ENCODE measurements around the gene TOR1B. TPM values are rescaled to one million over a fixed set of nuclear protein-coding genes. Genes with fewer than 3 reads are reported as not detected.
A peak's percentile ranks its signal among the peaks of the same experiment; 100 is the strongest.

The TOR1B gene
- total RNA-seq, 1 experiment from 2014 or later = 18.2 TPM

GRCh38 chr9:129835860-129836223 lies 32.9 kb downstream of the TOR1B start:
- no peak for DNase-seq
- Histone ChIP-seq H3K27me3 (ENCODE audit: control insufficient read depth, insufficient read depth, low read length) (no peaks in the 10 kb centered on the region), H3K4me3 (ENCODE audit: insufficient read depth, low read depth, low read length) (peak overlapping the region; percentile 82), H3K36me3 (replicated peaks; ENCODE audit: control insufficient read depth, insufficient read depth, low read length) (peaks cover 7% of the 10 kb centered on the region)

- Histone ChIP-seq H3K27me3 (ENCODE audit: control insufficient read depth, insufficient read depth, low read length) (no peaks in the 10 kb centered on the region), H3K36me3 (replicated peaks; ENCODE audit: control insufficient read depth, insufficient read depth, low read length) (peaks cover 7% of the 10 kb centered on the region), H3K4me3 (ENCODE audit: insufficient read depth, low read depth, low read length) (peak overlapping the region; percentile 82; the same call in 1 of the 2 replicates)
- peak; percentile 65 for DNase-seq
Observed at GRCh38 chr9:129836311-129837007, 33.5 kb downstream of the TOR1B start.

GRCh38 chr9:129838707-129839259 lies 35.8 kb downstream of the TOR1B start:
- no peak for DNase-seq

DNA sequence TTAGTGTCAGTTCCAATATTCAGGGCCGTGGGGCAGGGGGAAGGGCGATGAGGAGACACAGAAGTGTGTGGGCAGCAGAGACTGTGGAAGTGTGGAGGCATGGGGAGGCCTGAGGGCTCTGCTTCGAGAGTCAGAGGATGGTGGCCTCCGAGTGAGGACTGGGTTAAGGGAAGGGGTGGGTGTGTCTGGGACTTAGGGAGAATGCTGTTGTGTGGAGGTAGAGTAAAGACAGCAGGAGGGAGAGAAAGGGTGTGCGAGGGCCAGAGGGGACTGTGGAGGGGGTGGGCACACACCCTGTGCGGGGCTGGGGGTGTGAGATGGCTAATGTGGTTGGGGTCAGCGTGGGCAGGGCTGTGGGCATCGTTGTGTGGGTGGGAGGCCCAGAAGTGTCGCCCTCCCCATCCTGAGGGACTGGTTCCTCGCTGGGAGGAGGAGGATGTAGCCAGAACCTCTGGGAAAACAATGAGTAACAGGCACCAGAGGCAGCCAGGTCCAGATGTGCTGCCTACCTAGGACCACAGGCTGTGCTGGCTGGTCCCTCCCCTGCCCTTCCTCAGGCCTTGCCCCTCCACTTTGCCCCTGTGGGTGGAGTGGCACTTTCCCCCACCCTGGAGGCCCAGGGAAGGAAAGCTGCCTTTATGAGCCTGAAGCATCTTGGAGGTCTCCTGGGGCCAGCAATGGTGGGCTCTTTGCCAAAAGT lies 36.5 kb downstream of the TOR1B start:
- no peak overlapping the region for H3K4me3 ChIP-seq (ENCODE audit: insufficient read depth, low read depth, low read length)
- peak; percentile 47 for DNase-seq
- no peaks in the 10 kb centered on the region; the same call in 1 of the 2 replicates for H3K36me3 ChIP-seq (replicated peaks; ENCODE audit: control insufficient read depth, insufficient read depth, low read length)
- H3K27me3 ChIP-seq (ENCODE audit: control insufficient read depth, insufficient read depth, low read length) = no peaks in the 10 kb centered on the region

More at GRCh38 chr9:129838707-129839259, 35.8 kb downstream of the TOR1B start:
- H3K36me3 ChIP-seq (replicated peaks; ENCODE audit: control insufficient read depth, insufficient read depth, low read length) = no peaks in the 10 kb centered on the region; the same call in 1 of the 2 replicates
- H3K4me3 ChIP-seq (ENCODE audit: insufficient read depth, low read depth, low read length) = no peak overlapping the region
- no peaks in the 10 kb centered on the region for H3K27me3 ChIP-seq (ENCODE audit: control insufficient read depth, insufficient read depth, low read length)

- H3K4me3 ChIP-seq (ENCODE audit: insufficient read depth, low read depth, low read length) = no peak overlapping the region
- no peak for DNase-seq
- H3K27me3 ChIP-seq (ENCODE audit: control insufficient read depth, insufficient read depth, low read length) = no peaks in the 10 kb centered on the region
Observed at GRCh38 chr9:129840034-129840433, 37.0 kb downstream of the TOR1B start.

GRCh38 chr9:129841071-129841470 lies 38.1 kb downstream of the TOR1B start:
- no peaks in the 10 kb centered on the region; the same call in 1 of the 2 replicates for H3K36me3 ChIP-seq (replicated peaks; ENCODE audit: control insufficient read depth, insufficient read depth, low read length)
- DNase-seq = no peak
- no peak overlapping the region for H3K4me3 ChIP-seq (ENCODE audit: insufficient read depth, low read depth, low read length)
- no peaks in the 10 kb centered on the region for H3K27me3 ChIP-seq (ENCODE audit: control insufficient read depth, insufficient read depth, low read length)

More at GRCh38 chr9:129840034-129840433, 37.0 kb downstream of the TOR1B start:
- H3K36me3 ChIP-seq (replicated peaks; ENCODE audit: control insufficient read depth, insufficient read depth, low read length) = no peaks in the 10 kb centered on the region; the same call in 1 of the 2 replicates

GRCh38 chr9:129845373-129845772 lies 42.4 kb downstream of the TOR1B start:
- Histone ChIP-seq H3K36me3 (replicated peaks; ENCODE audit: control insufficient read depth, insufficient read depth, low read length) (no peaks in the 10 kb centered on the region), H3K27me3 (ENCODE audit: control insufficient read depth, insufficient read depth, low read length) (no peaks in the 10 kb centered on the region), H3K4me3 (ENCODE audit: insufficient read depth, low read depth, low read length) (no peak overlapping the region)
- DNase-seq = no peak

DNA sequence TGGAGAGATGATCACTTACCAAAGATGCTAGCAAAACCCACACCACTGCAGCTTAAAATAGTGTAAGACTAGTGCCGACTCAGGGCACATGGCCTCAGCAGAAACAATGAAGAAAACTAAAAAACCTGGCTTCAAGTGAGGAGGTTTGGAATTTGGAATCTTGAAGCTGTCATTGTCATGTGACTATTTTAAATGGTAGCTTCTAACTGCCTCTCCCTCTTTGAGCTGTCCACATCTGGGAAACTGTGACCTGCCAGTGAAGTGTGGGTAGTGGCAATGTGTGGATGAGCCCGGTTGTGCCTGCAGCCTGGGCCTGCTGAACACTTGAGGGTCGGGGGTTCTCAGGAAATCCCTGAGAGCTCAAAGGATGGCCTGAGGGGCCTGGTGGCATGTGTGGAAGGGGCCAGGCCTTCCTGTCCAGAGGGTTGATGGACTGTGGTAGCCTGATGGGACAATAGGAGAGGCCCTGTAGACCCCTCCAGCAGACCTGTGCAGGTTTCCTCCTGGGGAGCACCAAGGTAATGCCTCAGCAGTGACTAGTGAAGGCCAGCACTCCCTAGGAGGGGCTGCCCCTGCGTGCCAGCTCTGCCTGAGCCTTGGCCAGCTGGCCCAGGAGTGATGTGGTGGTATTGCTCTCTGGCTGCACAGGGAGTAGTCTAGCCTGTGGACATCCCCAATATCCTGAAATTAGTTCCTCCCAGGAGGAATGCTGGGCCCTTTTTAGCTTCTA lies 45.9 kb downstream of the TOR1B start:
- DNase-seq = no peak
- peaks cover 2% of the 10 kb centered on the region for H3K36me3 ChIP-seq (replicated peaks; ENCODE audit: control insufficient read depth, insufficient read depth, low read length)
- H3K27me3 ChIP-seq (ENCODE audit: control insufficient read depth, insufficient read depth, low read length) = no peaks in the 10 kb centered on the region
- H3K4me3 ChIP-seq (ENCODE audit: insufficient read depth, low read depth, low read length) = no peak overlapping the region

- Histone ChIP-seq H3K27me3 (ENCODE audit: control insufficient read depth, insufficient read depth, low read length) (no peaks in the 10 kb centered on the region), H3K4me3 (ENCODE audit: insufficient read depth, low read depth, low read length) (no peak overlapping the region), H3K36me3 (replicated peaks; ENCODE audit: control insufficient read depth, insufficient read depth, low read length) (peaks cover 2% of the 10 kb centered on the region)
- no peak for DNase-seq
Observed at GRCh38 chr9:129849901-129850300, 46.9 kb downstream of the TOR1B start.

- peaks cover 2% of the 10 kb centered on the region for H3K36me3 ChIP-seq (replicated peaks; ENCODE audit: control insufficient read depth, insufficient read depth, low read length)
- no peaks in the 10 kb centered on the region for H3K27me3 ChIP-seq (ENCODE audit: control insufficient read depth, insufficient read depth, low read length)
- H3K4me3 ChIP-seq (ENCODE audit: insufficient read depth, low read depth, low read length) = no peak overlapping the region
- no peak for DNase-seq
Observed at GRCh38 chr9:129850821-129851550, 48.0 kb downstream of the TOR1B start.

DNA sequence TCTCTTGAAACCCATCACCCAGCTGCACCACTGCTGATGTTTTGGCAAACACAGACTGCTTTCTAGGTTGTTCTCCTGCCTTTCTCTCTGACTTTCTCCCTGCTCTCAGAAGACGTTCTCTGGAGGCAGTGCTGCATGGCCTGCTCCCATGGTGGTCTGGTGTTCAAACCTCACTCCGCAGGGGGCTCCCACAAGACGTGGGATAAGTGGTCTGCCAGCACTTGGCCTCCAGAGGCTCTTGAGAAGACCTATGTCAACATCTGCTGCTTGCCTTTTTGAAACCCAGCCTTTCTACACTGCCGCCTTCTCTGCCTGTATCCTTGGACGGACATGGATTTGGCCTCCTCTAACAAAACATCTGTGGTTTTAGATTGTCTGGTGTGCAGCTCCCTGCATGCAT lies 48.8 kb downstream of the TOR1B start:
- Histone ChIP-seq H3K4me3 (ENCODE audit: insufficient read depth, low read depth, low read length) (no peak overlapping the region), H3K27me3 (ENCODE audit: control insufficient read depth, insufficient read depth, low read length) (no peaks in the 10 kb centered on the region), H3K36me3 (replicated peaks; ENCODE audit: control insufficient read depth, insufficient read depth, low read length) (peaks cover 2% of the 10 kb centered on the region)
- DNase-seq = no peak

- Histone ChIP-seq H3K36me3 (replicated peaks; ENCODE audit: control insufficient read depth, insufficient read depth, low read length) (peaks cover 2% of the 10 kb centered on the region), H3K4me3 (ENCODE audit: insufficient read depth, low read depth, low read length) (no peak overlapping the region), H3K27me3 (ENCODE audit: control insufficient read depth, insufficient read depth, low read length) (no peaks in the 10 kb centered on the region)
- DNase-seq = no peak
Observed at GRCh38 chr9:129852579-129852978, 49.6 kb downstream of the TOR1B start.

GRCh38 chr9:129853614-129854013 lies 50.6 kb downstream of the TOR1B start:
- Histone ChIP-seq H3K4me3 (ENCODE audit: insufficient read depth, low read depth, low read length) (no peak overlapping the region), H3K27me3 (ENCODE audit: control insufficient read depth, insufficient read depth, low read length) (no peaks in the 10 kb centered on the region), H3K36me3 (replicated peaks; ENCODE audit: control insufficient read depth, insufficient read depth, low read length) (peaks cover 4% of the 10 kb centered on the region)
- DNase-seq = no peak

DNA sequence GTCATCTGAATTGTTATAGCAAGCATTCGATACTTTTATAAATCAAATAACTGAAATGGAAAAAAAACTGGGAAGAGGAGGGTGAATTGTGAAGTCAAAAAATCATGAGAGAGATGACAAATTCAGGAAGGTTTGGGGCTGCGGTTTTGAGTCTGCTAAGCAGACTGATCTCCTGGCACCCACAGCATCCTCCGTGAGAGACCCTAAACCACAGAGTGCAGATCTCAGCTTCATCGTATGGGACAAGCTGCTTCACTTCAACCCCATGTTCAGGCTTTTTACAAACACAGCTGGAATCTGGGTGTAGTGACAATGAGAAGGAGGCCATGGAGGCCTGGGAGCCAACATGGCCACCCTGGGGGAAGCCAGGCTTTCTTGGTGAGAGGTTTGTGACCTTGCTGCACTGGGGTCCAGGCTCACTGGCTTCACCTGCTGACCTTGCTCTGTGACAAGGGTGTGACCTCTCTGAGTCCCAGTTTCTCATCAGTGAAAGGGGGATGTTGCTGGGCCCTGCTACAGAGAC lies 51.7 kb downstream of the TOR1B start:
- Histone ChIP-seq H3K4me3 (ENCODE audit: insufficient read depth, low read depth, low read length) (no peak overlapping the region), H3K36me3 (replicated peaks; ENCODE audit: control insufficient read depth, insufficient read depth, low read length) (peaks cover 6% of the 10 kb centered on the region), H3K27me3 (ENCODE audit: control insufficient read depth, insufficient read depth, low read length) (no peaks in the 10 kb centered on the region)
- no peak for DNase-seq

Measured in H7 (cell line).